HCEC 1CT (cell line): Measurements from ENCODE around the gene KLHL25.

ENCODE experiments used
- DNase-seq: peaks from one replicate; pipeline ENCODE4 v3.0.0-alpha.2; 2017

The KLHL25 gene

DNA sequence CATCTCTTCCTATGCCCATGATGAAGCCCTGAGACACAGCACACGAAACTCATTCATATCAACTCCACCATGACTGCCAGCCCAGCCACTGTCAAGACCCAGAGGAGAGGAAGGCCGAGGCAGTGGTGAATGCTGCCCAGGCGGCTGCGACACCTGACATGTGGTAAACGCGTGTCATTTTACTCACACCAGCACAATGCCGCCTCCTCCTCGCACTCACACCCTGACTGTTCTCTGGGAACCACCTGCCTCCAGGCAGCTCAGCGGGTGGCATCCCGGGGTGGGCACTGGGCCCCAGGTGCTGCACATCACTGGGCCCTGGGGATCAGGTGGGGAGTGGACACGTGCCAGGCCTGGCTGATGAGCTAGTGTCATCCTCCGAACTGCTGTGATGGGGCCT lies 21.5 kb downstream of the KLHL25 start:
- no peak for DNase-seq

DNA sequence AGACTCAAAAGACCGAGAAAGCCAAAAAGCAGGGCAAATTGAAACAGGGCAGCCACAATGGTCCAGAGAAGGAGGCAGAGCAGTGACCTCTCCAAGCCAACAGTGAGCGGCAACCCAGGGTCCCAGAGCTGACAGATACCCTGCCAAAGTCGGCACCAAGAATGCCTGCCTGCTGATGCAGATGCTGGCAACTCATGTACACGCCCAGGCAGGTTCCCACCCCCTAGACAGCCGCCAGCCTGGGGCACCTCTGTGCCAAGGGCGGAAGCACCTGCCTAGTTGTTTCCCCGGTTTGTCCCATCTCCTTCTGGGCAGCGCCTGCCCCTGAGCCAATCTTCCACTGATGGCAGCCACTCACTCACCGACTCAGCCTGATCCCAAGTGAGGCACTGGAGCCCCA lies 22.1 kb downstream of the KLHL25 start:
- no peak for DNase-seq

DNA sequence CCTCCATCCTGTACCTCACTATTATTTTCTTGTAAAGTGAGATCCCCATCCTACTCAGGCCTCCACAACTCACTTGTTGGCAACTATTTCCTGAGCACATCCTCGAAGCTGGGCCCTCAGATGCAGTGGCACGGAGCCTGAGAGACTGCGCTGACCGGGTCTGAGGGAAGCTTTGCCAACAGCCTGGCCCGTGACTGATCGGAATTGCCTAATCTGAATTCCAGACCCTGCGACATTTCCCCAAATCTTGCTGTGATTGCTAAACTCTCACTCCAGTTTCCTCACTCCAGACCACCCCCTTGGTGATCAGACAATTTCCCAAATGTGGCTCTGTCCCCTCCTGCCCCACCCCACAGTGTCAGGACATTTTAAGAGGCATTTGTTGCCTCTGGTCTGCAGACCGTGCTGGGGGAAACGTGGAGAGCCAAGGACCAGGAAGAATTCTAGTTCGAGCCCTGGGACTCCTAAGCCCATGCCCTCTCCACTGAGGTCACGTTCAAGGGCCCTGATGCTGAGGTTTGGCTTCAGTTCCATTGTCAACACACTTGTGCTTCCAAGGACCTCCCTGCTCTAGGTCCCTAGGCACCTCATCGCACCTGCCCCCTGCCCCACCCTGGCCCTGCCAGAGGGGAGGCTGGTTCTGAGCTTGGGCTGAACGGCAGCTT lies 22.8 kb downstream of the KLHL25 start:
- no peak for DNase-seq

- DNase-seq = no peak
Measured at GRCh38 chr15:85771271-85771670, 23.5 kb downstream of the KLHL25 start.

DNA sequence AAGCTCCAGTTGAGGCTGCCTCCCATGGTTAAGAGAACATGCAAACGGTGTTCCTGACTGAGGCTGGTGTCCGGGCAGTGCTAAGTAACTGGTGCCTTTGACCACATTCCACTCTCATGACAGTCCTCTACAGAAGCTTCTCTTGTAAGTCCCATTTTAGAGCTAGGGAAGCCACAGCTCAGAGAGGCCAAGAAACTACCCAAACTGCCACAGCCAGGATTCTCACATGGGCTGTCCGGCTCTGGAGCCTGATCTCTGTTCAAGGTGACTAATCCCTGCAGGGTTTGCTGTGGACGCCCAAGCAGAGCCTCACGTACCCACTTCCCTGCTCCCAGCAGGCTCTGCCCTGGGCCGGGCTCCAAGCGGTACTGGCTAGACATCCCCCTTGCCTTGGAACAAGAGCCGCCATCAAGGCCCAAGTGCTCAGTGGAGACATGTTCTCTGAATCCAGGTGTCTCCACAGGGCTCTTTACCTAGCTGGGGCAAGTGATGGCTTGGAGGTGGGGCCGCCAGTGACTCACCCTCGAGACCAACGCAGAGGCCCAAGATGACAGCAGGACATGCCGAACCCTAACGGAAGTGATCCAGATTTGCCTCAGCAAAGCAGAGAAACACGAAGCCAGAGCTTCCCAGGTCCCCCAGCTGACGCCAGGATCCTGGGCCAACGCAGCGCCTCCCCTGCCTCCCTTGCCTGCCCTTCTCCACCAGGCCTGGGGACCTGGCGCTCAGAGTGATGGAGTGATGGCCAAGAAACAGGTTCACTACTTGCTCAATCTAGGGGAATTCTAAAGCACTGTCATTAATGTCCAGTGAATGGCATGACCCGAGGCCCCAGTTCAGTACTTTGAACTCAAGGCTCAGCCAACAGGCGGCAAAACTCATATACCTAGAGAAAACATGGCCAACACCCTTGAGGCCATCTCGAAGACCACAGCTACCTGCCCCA lies 24.4 kb downstream of the KLHL25 start:
- no peak for DNase-seq

DNA sequence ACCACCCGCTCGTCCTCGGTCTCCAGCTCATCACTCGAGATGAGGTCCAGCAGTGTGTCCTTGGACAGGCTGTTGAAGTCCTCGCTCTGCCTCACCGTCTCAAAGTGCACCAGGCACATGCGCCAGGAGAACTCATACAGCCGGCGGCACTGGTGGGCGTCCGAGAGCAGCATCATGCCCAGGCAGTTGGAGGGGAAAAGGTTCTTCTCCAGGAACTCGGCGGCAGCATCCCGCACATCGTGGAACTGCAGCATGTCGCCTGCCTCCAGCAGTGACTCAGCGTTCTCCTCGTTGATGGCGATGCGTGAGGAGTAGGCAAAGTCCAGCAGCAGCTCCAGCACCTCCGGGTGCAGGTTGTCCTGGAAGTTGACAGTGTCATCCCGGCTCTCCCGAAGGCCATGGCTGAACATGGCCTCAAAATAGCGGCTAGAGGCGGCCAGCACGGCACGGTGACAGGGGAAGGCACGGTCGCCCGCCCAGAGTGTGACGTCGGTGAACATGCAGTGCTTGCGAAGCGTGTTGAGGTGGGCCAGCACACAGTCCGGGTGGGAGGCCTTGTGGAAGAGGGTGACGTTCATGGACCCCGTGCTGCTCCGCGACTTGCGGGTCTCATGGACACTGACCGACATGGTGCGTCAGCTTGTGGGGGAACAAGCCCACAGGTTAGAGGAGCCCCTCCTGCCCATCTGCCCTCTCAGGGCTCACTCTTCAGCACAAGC lies 25.4 kb downstream of the KLHL25 start:
- no peak for DNase-seq

- no peak for DNase-seq
Measured at GRCh38 chr15:85768595-85769168, 26.0 kb downstream of the KLHL25 start.

DNA sequence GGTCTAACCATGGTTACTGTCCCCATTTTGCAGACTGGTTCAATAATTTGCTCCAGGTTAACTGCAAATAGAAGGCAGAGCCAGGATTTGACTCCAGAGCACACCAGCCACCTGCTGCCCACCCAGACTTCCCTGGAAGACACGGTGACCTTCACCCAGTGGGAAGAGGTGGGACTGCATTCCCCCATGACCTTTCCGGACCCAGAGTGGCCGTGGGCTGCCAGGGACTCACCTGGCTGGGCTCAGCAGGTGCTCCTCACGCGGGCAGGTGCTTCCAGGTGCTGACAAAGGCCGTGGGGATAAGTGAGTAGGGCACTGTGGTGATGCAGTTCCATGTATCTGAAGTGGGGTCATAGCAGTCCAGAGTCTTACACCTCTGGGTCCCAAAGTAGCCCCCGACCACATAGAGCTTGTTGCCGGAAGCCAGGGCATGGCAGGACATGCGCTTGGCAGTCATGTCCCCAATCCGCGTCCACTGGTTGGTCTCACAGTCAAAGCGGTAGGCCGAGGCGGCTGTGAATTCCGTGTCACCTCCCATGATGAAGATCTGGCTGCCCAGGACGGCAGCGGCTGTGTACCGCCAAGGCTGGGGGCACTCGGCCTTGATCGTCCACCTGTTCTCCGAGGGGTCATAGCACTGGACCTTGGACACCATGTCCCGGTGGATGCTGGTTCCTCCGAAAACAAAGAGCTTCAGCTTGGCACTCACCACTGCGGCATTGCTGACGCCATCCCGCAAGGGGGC lies 26.8 kb downstream of the KLHL25 start:
- DNase-seq = no peak

- no peak for DNase-seq
Measured at GRCh38 chr15:85766001-85766831, 28.5 kb downstream of the KLHL25 start.

DNA sequence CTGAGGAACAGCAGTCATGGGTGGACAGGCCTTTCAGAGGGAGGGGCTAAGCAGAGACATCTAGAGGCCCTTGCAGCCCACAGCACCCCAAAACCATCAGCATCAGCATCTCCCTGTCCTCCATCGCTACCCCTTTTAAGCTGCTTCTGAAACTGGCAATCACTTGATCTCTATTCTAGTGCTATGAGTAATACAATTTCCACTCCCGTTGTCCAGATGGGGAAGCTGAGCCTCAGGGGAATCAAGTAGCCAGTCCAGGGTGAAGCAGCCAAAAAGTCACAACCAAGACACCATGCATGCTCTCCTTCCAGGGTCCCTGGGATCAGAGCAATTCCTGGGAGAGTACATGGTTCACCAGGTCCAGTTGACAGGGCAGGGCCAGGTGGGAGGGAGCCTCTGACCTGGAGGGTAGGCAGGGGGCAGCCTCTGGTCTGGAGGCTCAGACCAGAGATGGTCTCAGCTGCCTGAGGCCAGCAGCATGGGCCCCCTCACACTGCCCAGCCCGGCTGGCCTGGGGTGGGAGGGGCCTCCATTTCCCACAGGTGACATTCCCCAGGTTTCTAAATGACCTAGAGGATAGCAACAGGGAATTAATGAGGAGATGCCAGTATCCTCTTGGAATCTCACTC lies 30.0 kb downstream of the KLHL25 start:
- DNase-seq = no peak

DNA sequence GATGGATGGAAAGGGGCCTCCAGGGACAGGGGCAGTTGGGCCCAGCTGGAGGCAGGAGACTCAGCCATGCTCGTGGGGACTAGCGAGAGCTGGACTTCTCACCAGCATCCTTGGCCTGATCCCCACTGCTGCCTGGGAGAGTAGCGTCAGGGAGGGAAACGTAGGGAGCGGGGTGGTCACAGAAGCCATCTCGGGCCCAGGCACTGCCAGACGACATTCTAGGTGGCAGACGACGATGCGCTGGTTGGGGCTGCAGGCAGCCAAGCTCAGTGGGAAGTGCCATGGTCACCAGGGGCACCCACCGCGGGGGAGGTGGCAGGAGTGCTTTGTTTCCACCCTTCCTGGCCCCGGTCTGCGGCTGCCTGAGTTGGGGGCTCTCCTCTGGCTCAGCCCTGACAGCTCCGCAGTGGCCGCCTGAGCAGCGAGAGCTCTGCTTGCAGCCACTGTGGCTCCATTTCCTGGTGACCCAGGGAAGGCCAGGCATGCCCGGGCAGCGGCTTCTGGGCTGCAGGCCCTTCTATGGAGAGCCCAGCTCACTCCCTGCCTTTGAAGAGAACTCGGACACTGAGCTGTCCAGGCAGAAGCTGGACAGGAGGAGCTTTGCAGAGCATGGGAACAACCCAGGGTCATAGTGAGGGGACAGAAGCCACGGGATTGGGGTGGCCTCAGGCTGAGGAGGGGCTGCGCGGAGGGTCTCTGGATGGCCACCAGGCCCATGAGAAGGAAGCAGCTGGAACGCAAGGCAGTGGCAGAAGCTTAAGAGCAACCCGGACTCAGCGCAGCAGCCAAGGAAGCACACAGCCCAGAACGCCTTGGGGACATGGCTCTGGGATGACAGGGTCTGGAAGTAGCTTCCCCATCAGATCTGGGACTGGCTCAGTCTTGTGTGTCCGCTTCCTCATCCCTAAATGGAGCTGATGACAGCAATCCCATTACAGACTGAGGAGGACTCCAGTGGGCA lies 30.8 kb downstream of the KLHL25 start:
- no peak for DNase-seq

DNA sequence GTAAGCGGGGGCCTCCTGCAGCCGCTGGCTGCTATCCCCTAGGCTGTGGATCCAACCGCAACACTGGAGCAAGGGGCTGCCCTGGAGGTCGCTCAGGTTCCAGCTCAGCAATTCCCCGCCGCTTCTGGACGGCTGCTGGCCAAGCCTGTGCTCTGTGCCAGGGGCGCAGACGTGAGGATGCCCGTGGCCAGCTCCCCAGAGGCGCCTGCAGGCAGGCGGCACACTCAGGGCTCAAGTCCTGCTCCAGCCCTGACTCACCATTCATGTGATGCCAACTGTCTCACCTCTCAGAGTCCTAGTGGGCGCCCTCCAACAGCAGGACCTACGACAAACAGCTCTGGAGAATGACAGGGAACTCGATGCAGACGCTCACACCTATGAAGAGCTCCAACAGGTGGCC lies 31.6 kb downstream of the KLHL25 start:
- no peak for DNase-seq

GRCh38 chr15:85762756-85763127 lies 32.0 kb downstream of the KLHL25 start:
- no peak for DNase-seq

DNA sequence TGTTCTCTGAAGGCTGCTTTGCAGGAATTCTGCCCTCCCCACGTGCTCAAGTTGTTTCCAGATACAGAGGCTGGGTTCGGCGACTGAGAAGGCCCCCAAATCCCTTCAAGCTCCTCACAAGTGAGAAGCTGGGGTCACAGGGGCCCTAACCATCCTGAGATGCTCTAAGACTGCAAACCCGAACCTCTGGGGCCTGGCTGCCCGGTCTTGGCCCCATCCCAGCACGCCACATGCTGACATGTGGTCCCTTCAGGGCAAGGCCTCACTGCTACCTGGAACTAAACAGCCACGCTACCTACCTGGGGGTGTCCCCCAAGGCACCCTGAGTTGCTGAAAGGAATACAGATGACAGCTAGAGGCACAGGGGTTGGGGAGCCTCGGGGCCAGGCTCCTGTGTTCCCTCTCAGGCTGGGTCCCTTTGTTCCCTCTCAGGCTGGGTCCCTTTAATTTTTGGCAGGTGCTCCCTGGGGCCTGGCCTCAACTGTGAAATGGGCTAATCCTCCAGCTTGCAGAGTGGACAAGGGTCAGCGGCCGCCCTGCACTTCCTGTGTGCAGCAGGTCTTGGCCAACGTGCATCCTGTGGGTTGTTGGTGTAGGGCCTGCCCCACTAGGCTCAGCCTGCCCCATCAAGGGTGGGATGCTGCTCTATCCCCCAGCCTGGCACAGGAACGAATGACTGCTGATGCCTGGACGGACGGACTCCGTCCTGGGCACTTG lies 32.5 kb downstream of the KLHL25 start:
- DNase-seq = no peak

DNA sequence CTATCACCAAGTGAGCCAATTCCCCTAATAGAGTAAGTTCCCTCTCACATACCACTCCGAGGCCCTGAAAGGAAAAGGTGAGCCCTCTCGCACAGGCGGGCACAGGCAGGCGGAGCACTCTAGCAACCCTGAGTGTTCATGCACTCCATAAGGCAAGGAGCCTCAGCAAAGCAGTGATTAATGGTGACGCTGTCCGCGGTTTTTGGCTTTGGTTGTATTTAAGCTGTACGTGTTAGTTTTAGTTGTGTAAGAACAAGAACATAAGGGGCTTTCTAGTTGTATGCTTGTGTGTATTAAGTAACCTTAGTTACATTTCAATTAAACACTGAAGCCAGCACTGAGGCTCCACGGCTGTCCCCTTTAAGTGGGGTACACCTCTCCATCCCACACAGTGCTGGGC lies 33.1 kb downstream of the KLHL25 start:
- DNase-seq = no peak

DNA sequence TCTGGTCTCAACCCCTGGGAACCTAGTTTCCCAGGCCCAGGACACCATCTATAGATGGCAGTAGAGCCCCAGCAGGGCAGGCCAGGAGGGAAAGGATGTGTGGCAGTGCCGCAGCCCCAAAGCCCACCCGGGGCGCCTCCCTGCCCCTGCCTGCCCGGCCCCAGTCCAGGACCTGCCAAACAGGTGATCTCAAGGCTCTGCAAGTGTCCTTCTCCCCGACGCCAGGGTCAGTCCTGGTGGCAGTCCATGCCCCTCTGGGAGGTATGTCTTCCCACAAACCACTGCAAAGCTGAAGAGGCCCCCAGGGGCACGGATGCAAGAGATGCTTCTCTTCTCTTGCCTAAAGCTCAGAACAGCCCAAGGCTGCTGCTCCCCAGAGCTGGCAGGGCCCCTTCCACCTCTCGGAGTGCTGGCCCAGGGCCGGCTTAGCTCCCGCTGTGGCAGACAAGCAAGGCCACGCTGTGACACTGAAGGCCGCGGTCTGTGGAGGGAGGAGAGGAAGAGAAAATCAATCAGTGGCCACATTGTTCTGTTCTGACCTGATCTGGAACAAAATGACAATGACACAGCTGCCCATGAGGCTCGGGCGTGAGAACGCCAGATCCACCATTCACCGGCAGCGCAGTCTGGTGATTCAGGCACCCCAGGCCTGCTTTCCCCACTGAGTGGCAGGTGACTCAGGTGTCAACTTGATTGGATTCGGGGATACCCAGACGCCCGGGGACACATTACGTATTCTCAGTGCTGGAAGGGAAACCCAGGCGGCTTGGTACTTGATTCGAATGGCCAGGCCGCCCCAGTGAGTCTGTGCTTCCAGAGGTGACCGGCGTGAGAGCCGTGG lies 34.0 kb downstream of the KLHL25 start:
- no peak for DNase-seq

DNA sequence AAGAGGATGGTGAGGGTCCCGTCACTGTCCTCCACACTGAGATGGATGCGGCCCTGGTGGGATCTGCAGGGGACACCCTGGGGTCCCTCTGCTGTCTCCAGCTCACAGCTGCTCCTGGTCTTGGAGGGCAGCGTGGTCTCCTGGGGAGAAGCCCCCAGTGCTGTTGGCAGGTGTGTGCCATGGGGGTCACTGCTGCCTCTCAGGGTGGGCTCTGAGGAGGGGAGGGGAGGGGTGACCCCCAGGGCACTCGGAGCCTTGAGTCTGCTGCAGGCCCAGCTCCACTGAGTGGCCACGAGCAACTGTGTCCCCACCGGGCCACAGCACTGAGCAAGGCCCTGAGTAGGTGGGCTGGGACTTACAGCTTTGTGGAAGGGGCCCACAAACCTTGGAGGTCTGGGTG lies 34.7 kb downstream of the KLHL25 start:
- DNase-seq = no peak

- DNase-seq = no peak
Measured at GRCh38 chr15:85759376-85759775, 35.3 kb downstream of the KLHL25 start.

DNA sequence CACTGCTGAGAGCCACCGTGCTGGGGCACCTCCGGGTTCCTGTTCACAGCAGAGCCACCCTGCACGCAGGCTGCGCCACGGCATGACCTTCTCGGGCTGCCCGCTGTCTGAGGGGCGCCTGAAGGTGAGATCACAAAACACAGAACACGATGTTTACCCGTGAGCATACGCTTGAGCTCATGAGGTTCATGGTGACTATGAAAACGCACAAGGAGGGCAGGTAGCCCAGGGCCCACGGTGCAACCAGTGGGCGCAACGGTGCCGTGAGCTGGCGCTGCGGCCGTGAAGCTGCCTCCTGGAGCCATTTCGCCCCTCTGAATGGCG lies 36.1 kb downstream of the KLHL25 start:
- no peak for DNase-seq
